ENCODE results near the gene GAP43.
"Not testable (repeated sequence)": the region's sequence is repeated elsewhere in the genome, so short reads cannot be mapped to it uniquely, and the experiment has no call there.

The GAP43 gene

GRCh38 chr3:115728013-115728412 is 104.7 kb downstream of the GAP43 start:
- Histone ChIP-seq H3K18ac (ENCODE audit: low read length) (no peak overlapping the region), H3K27ac (ENCODE audit: low read depth, low read length) (no peak overlapping the region), H2BK15ac (replicated peaks; ENCODE audit: low read depth) (no peak overlapping the region), H3K27me3 (ENCODE audit: insufficient read depth, low read length, poor library complexity) (no peaks in the 10 kb centered on the region), H3K79me2 (ENCODE audit: control insufficient read depth, insufficient read depth, low read length) (no peaks in the 10 kb centered on the region), H3K79me1 (ENCODE audit: low read length) (no peaks in the 10 kb centered on the region), H3K36me3 (ENCODE audit: control insufficient read depth, insufficient read depth, low read length) (no peaks in the 10 kb centered on the region), H3K4me3 (ENCODE audit: low read length) (no peak overlapping the region), H3K9ac (ENCODE audit: low read length) (no peak overlapping the region), H3K4me2 (ENCODE audit: low read length) (no peak overlapping the region), H3K56ac (ENCODE audit: low read length) (no peak overlapping the region), H2BK5ac (ENCODE audit: low read length) (no peak overlapping the region), H4K8ac (ENCODE audit: low read depth, low read length) (no peak overlapping the region), H2BK120ac (ENCODE audit: low read depth, low read length) (no peak overlapping the region), H3K4ac (ENCODE audit: low read depth, low read length) (no peak overlapping the region), H3K23ac (ENCODE audit: low read length) (no peak overlapping the region), H3K4me1 (ENCODE audit: control insufficient read depth, low read depth, low read length) (no peaks in the 10 kb centered on the region), H4K5ac (ENCODE audit: low read length) (no peak overlapping the region), H2AK5ac (ENCODE audit: low read length) (no peak overlapping the region)
- DNase-seq: no peak

- H2BK5ac ChIP-seq (ENCODE audit: low read length); H3K4me2 ChIP-seq (ENCODE audit: low read length); H2AK5ac ChIP-seq (ENCODE audit: low read length); DNase-seq; H3K23ac ChIP-seq (ENCODE audit: low read length); H3K27me3 ChIP-seq (ENCODE audit: insufficient read depth, low read length, poor library complexity); H3K4ac ChIP-seq (ENCODE audit: low read depth, low read length); H3K36me3 ChIP-seq (ENCODE audit: control insufficient read depth, insufficient read depth, low read length); H3K4me1 ChIP-seq (ENCODE audit: control insufficient read depth, low read depth, low read length); H3K27ac ChIP-seq (ENCODE audit: low read depth, low read length); H3K9ac ChIP-seq (ENCODE audit: low read length); H2BK120ac ChIP-seq (ENCODE audit: low read depth, low read length); H3K79me2 ChIP-seq (ENCODE audit: control insufficient read depth, insufficient read depth, low read length); H3K18ac ChIP-seq (ENCODE audit: low read length); H3K79me1 ChIP-seq (ENCODE audit: low read length); H3K56ac ChIP-seq (ENCODE audit: low read length); H4K8ac ChIP-seq (ENCODE audit: low read depth, low read length); H2BK15ac ChIP-seq (replicated peaks; ENCODE audit: low read depth); H4K5ac ChIP-seq (ENCODE audit: low read length); H3K4me3 ChIP-seq (ENCODE audit: low read length): not testable (repeated sequence)
- WGBS (ENCODE audit: extremely low coverage, insufficient coverage, low lambda C conversion rate): no CpG with 5 or more reads among the region's 3 CpGs
These were observed 113.0 kb downstream of the GAP43 start for GRCh38 chr3:115736341-115736740.

- Histone ChIP-seq H3K4me1 (ENCODE audit: control insufficient read depth, low read depth, low read length) (no peaks in the 10 kb centered on the region), H3K9ac (ENCODE audit: low read length) (no peak overlapping the region), H4K8ac (ENCODE audit: low read depth, low read length) (no peak overlapping the region), H3K4ac (ENCODE audit: low read depth, low read length) (no peak overlapping the region), H3K4me3 (ENCODE audit: low read length) (no peak overlapping the region), H3K23ac (ENCODE audit: low read length) (no peak overlapping the region), H3K4me2 (ENCODE audit: low read length) (no peak overlapping the region), H3K27ac (ENCODE audit: low read depth, low read length) (no peak overlapping the region), H3K18ac (ENCODE audit: low read length) (no peak overlapping the region), H3K36me3 (ENCODE audit: control insufficient read depth, insufficient read depth, low read length) (no peaks in the 10 kb centered on the region), H3K56ac (ENCODE audit: low read length) (no peak overlapping the region), H3K79me2 (ENCODE audit: control insufficient read depth, insufficient read depth, low read length) (no peaks in the 10 kb centered on the region), H2BK120ac (ENCODE audit: low read depth, low read length) (no peak overlapping the region), H2BK15ac (replicated peaks; ENCODE audit: low read depth) (no peak overlapping the region), H4K5ac (ENCODE audit: low read length) (no peak overlapping the region), H2AK5ac (ENCODE audit: low read length) (no peak overlapping the region), H3K27me3 (ENCODE audit: insufficient read depth, low read length, poor library complexity) (no peaks in the 10 kb centered on the region), H2BK5ac (ENCODE audit: low read length) (no peak overlapping the region), H3K79me1 (ENCODE audit: low read length) (no peaks in the 10 kb centered on the region)
- no CpG with 5 or more reads among the region's 5 CpGs for WGBS (ENCODE audit: extremely low coverage, insufficient coverage, low lambda C conversion rate)
- DNase-seq: no peak
These were observed 118.3 kb downstream of the GAP43 start for GRCh38 chr3:115741650-115742049.

GRCh38 chr3:115744516-115744915 is 121.2 kb downstream of the GAP43 start:
- WGBS (ENCODE audit: extremely low coverage, insufficient coverage, low lambda C conversion rate): no CpG with 5 or more reads among the region's 4 CpGs
- not testable (repeated sequence) for H3K9ac ChIP-seq (ENCODE audit: low read length); H3K4ac ChIP-seq (ENCODE audit: low read depth, low read length); H3K23ac ChIP-seq (ENCODE audit: low read length); H3K4me3 ChIP-seq (ENCODE audit: low read length); H4K5ac ChIP-seq (ENCODE audit: low read length); DNase-seq; H4K8ac ChIP-seq (ENCODE audit: low read depth, low read length); H3K18ac ChIP-seq (ENCODE audit: low read length); H2AK5ac ChIP-seq (ENCODE audit: low read length); H3K36me3 ChIP-seq (ENCODE audit: control insufficient read depth, insufficient read depth, low read length); H2BK120ac ChIP-seq (ENCODE audit: low read depth, low read length); H3K4me2 ChIP-seq (ENCODE audit: low read length); H3K56ac ChIP-seq (ENCODE audit: low read length); H3K79me1 ChIP-seq (ENCODE audit: low read length); H2BK5ac ChIP-seq (ENCODE audit: low read length); H2BK15ac ChIP-seq (replicated peaks; ENCODE audit: low read depth); H3K4me1 ChIP-seq (ENCODE audit: control insufficient read depth, low read depth, low read length); H3K27me3 ChIP-seq (ENCODE audit: insufficient read depth, low read length, poor library complexity); H3K79me2 ChIP-seq (ENCODE audit: control insufficient read depth, insufficient read depth, low read length); H3K27ac ChIP-seq (ENCODE audit: low read depth, low read length)

GRCh38 chr3:115752978-115753377 is 129.7 kb downstream of the GAP43 start:
- H3K9ac ChIP-seq (ENCODE audit: low read length); H3K27me3 ChIP-seq (ENCODE audit: insufficient read depth, low read length, poor library complexity); H4K5ac ChIP-seq (ENCODE audit: low read length); H3K23ac ChIP-seq (ENCODE audit: low read length); H3K27ac ChIP-seq (ENCODE audit: low read depth, low read length); H3K18ac ChIP-seq (ENCODE audit: low read length); DNase-seq; H3K36me3 ChIP-seq (ENCODE audit: control insufficient read depth, insufficient read depth, low read length); H3K4me2 ChIP-seq (ENCODE audit: low read length); H2AK5ac ChIP-seq (ENCODE audit: low read length); H2BK15ac ChIP-seq (replicated peaks; ENCODE audit: low read depth); H2BK5ac ChIP-seq (ENCODE audit: low read length); H3K4me3 ChIP-seq (ENCODE audit: low read length); H2BK120ac ChIP-seq (ENCODE audit: low read depth, low read length); H3K4me1 ChIP-seq (ENCODE audit: control insufficient read depth, low read depth, low read length); H3K79me2 ChIP-seq (ENCODE audit: control insufficient read depth, insufficient read depth, low read length); H3K79me1 ChIP-seq (ENCODE audit: low read length); H3K56ac ChIP-seq (ENCODE audit: low read length); H4K8ac ChIP-seq (ENCODE audit: low read depth, low read length); H3K4ac ChIP-seq (ENCODE audit: low read depth, low read length): not testable (repeated sequence)
- no CpG with 5 or more reads among the region's 1 CpG for WGBS (ENCODE audit: extremely low coverage, insufficient coverage, low lambda C conversion rate)

GRCh38 chr3:115758076-115758763 is 134.9 kb downstream of the GAP43 start:
- Histone ChIP-seq H3K4me3 (ENCODE audit: low read length) (no peak overlapping the region), H3K23ac (ENCODE audit: low read length) (no peak overlapping the region), H2BK120ac (ENCODE audit: low read depth, low read length) (no peak overlapping the region), H3K9ac (ENCODE audit: low read length) (no peak overlapping the region), H3K27ac (ENCODE audit: low read depth, low read length) (no peak overlapping the region), H3K36me3 (ENCODE audit: control insufficient read depth, insufficient read depth, low read length) (no peaks in the 10 kb centered on the region), H3K4me1 (ENCODE audit: control insufficient read depth, low read depth, low read length) (no peaks in the 10 kb centered on the region), H3K79me2 (ENCODE audit: control insufficient read depth, insufficient read depth, low read length) (no peaks in the 10 kb centered on the region), H4K8ac (ENCODE audit: low read depth, low read length) (no peak overlapping the region), H3K27me3 (ENCODE audit: insufficient read depth, low read length, poor library complexity) (no peaks in the 10 kb centered on the region), H2BK5ac (ENCODE audit: low read length) (no peak overlapping the region), H3K56ac (ENCODE audit: low read length) (no peak overlapping the region), H2AK5ac (ENCODE audit: low read length) (no peak overlapping the region), H3K18ac (ENCODE audit: low read length) (no peak overlapping the region), H3K79me1 (ENCODE audit: low read length) (no peaks in the 10 kb centered on the region), H3K4me2 (ENCODE audit: low read length) (no peak overlapping the region), H3K4ac (ENCODE audit: low read depth, low read length) (no peak overlapping the region), H2BK15ac (replicated peaks; ENCODE audit: low read depth) (no peak overlapping the region), H4K5ac (ENCODE audit: low read length) (no peak overlapping the region)
- DNase-seq: no peak
- WGBS (ENCODE audit: extremely low coverage, insufficient coverage, low lambda C conversion rate): no CpG with 5 or more reads among the region's 1 CpG
